Measurements from ENCODE around the gene TNFRSF14.

Gene TNFRSF14

DNA sequence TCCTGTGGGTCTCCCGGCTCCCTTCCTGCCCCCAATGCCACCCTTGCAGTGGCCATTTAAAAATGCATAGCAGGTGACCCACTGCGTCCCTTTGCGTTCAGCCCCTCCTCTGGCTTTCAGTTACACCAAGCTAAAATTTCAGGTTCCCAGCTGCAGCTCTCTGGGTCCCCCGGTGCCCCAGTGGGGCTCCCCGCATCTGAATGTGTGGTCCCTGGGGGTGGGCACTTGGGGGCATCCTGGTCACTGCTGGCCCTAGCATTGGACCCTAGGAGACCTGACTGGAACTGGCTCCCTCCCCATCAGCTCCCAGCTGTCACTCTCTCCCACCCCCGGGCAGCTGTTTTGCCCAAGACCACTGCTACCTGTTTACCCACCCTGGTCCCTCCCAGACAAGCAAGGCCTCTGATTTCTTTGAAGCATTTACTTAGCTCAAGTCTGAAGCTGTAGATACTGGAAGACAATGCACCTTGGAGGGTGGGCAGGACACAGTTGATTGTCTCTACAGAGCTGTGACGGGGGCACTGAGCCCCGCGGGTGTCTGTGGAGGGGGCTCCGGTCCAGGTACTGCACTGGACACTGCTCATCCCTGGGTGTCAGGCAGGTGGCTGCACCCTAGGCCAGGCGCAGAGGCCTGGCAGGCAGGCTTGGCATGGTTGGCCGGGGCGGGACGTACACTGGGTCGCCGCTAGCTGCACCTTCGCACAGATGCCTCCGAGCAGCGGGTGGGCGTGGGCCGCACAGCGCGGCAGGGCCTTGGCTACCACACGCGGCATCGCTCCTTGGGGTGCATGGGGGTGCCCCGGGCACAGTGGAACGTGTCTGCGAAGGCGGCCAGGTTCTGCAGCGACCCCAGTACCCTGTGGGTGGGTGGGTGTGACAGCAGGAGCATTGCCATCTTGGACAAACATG lies 34.3 kb downstream of the TNFRSF14 start:
- DNase-seq, result no peak

DNA sequence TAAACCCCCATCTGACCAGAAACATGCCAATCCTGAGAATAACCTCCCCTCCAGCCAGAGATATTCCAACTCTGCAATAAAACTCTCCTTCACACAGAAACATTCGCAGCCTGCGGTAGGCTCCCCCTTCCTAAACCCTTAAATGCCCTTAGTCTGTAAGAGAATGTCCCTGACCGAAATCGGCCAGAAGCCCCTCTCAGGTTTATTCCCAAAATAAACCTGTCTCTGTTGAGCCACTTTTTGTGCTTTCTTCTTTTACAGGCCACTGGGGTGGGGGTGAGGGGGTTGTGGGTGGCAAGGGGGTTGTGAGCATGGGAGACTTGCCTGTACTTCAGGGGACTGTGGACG lies 35.0 kb downstream of the TNFRSF14 start:
- DNase-seq, result no peak

DNA sequence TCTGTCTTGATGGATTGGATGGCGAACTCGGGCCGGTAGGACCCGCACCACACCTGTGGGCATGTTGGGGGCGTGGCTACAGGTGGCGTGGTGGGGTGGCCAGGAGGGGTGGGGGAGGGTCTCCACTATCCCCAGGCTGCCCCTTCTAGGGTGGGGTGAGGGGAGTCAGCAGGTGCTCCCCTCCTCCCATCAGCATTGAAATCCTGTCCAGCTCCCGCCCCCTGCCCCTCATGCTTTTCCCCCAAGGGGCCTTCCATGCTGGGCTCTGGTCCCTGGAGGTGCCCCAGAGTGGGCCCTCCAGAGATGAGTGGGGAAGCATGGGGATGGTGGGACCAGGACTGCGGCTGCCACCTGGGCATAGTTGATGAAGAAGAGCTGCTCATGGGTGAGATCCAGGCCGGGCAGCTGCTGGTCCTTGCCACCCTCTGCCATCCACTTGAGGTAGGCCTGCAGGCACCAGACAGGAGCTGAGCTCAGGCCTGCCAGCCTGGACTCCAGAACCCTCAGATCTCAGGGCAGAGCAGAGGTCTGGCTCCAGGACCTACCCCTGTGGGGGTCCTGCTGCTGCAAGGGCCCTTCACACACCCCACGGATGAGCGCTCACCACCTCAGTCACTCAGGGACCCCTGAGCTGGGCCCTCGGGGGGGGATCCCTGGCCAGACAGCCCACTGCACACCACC lies 35.5 kb downstream of the TNFRSF14 start:
- no peak for DNase-seq

DNA sequence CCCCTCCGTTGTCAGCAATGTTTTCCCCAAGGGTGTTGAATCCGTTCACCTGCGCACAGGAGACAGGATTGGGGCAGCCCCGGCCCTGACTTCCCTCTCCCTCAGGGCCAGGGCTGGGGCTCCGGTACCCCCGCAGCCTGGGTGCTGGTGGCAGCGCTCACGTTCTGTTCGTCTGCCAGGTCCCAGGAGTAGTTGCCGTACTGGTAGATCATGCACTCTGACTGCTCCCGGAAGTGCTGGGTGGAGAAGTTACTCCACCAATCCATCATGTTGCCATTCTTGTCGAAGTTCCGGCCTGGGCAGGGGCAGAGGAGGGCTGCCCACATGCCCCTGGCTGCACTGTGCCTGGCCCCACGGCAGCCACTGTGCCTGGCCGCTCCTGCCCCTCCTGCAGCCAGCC lies 36.5 kb downstream of the TNFRSF14 start:
- DNase-seq, result no peak

DNA sequence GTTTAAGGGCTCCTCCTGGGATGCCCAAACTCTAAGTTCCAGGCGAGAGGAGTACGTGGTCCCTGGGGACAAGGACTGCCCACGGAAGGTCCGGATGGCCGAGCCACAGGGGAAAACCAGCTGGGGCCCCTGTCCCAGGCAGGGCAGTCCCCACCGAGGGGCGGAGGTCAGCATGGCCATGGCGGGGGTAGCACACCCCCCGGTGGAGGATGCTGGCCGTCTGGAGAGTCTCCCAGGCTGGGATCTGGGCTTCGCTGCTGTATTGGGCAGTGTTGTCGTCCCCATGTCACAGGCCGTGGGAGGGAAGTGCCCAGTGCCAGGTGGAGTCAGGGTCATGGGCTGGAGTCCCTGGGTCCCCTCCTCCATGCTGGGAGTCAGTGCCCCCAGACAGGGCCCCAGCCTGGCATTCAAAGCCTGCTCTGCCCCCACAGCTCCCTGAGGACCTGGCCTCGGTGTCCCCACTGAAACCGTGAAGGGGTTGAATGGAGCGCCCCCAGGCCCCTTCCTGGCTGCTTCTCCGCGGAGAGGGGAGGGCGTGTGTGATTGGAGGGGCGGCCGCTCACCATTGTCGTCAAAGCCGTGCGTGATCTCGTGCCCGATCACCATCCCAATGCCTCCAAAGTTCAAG lies 37.2 kb downstream of the TNFRSF14 start:
- DNase-seq, result no peak

DNA sequence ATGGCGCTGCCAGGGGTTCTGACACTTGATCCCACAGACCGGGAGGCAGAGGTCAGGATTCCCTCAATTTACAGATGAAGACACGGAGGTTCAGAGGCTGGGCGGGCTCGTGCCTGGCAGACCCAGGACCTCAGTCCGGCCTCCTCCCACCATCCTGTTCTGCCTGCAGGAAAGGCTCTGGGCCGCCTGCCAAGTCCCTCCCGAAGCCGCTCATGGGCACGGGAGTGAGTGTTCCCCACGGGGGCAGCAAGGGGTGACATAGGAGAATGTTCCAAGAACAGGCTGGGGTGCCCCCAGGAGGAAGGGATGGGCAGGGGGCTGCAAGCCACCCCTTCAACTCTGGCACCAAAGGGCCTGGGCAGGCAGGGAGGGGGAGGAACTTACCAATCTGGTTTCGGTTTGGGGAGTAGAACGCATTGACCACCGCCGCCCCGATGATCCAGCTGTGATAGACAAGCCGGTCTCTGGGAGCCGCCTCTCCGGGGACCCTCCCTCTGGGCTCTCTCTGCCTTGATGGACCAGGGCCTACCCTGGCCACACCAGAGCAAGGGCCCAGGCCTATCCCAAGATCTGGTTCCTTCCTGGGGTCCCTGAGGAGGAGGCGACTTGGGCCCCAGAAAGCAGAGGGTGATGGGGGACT lies 38.0 kb downstream of the TNFRSF14 start:
- DNase-seq, result no peak

DNA sequence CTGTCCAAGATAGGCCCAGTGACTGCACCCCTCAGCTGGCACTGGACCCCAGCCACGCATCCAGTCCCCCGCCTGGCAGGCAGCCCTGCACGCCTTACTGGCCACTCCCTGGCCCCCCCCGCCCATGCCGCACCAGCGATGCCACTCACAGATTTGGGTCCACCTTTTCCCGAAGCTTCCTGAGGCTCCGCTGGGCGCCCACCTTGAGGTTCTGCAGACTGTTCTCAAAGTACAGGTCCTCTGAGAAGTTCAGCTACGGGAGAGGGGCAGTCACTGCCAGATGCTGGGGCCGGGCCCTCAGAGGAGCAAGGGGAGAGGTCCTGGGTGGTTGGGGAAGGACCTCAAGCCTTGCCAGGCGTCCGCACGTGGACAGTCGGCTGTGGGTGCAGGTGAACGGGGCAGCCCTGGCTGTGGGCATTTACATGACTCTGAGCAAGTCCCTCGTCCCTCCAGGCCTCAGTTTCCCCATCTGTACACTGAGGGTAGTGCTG lies 38.5 kb downstream of the TNFRSF14 start:
- DNase-seq, result no peak

DNA sequence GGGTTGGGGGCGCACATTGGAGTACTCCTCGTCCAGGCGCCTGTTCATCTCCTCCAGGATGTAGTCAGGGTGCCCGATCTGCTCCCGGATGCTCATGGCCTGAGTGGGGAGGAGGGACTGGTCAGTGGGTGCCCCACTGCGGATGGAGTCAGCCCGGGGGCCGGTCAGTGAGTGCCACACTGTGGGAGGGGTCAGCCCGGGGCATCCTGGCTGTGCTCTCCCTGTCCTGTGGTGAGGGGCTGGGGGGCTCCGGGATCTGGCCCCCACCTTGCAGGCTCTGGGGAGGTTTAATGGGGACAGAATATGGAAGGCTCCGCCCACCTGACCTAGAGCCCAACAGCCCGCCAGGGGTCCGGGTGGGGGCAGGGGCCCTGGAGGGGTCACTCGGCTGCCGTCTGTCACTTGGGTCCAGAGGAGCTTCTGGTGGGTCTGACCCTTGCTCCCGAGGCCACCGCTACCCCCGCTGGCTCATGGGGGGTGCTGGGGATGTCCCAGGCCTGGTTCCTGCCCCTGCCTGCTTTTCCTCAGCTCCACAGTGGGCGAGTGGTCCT lies 39.2 kb downstream of the TNFRSF14 start:
- DNase-seq, result no peak

DNA sequence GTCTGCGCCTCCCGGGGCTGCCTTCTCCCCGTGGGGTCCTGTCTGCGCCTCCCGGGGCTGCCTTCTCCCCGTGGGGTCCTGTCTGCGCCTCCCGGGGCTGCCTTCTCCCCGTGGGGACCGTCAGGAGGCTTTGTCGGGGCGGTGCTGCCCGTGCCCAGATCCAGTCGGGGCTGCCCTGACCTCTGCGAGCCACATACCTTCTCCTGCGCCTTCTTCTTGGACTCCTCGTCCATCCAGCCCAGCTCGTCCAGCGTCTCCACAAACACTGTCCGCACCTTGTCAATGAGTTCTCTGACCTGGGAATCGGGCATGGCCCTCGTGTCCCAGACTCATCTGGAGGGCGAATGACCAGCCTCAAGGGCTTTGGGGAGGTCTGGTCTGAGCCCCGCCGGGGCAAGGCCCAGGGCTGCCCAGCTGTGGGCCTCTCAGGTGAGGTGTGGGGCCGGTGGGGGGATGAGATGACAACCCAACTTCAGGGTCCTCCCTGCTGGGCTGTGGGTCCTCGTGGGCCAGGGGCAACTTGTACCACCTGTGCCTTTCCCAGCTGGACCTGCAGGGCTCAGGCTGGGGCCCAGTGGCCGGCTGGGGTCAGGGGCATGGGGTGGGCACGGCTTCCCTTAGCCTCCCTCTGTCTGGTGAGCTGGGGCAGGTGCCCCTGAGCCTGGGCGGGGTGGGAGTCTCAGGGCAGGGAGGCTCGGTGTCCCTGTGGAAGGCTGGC lies 39.8 kb downstream of the TNFRSF14 start:
- DNase-seq, result no peak

DNA sequence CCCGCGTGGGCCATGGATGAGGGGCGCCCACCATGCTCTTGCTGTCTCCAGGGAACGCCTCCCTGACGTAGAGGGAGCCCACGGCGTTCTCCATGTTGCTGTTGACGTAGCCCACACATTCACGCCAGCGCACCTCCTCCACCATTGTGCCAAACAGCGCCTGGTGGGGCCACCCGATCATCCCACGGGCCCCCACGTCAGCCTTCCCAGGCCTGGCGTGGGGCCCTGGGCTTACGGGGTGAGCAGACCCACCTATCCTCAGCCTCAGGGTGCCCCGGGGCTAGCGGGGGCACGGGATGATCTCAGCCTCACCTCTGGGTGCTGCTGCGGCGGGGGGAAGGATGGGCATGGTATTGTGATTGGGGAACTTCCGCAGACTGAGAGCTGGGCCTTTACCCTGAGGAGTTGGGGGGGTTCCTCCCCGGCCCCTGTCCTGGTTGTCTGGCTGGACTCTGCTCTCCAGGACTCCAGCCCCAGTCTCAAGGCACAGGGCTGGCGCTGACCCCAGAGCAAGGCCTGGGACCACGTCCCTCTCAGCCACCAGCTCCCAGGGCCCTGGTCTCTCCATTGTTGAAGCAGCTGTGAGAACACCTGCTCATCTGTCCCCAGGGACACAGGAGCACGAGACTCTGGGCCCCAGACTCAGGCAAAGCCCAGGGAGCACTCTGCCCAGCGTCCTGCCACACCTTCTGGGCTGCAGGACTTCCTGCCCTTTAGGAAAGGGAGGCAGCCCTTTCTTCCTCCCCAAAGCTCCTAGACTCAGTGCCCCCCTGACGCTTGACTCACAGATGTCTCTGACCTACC lies 40.6 kb downstream of the TNFRSF14 start:
- no peak for DNase-seq

DNA sequence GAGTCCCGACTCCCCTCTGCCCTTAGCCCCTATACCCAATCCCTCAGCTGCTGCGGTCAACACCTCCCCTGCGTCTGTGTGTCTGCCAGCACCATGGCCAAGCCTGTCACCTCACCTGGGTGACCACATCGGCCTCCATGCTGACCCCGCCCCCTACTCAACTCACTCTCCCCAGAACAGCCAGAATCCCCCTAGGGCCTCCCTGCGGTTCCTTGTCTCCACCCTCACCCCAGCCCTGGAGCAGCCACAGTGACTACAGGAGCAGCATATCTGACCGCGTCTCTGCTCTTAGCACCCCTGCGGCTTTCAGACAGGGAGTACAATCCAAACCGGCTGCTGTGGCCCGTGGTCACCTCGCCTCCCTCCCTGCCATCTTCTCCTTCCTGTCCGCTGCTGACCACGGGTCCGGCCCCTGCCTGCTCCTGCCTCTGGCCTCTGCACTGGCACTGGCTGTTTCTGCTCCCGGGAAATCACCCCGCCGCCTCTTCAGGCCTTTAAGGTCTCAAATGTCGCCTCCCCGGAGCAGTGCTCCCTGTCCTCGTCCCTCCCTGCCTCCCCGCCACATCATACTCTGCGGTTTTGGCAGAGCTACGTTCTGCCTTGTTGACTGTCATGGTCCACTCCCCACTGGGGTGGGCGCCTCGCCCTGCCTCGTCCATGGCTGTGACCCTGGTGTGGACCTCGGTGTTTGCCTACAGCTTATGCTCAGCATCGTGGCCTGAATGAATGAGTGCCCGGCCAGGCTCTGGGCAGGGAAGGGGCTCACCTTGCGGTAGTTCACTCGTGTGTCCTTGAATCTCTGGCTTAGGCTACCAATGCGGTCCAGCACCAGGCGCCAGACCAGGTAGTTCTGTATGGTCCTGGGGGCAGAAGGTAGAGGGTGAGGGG lies 41.5 kb downstream of the TNFRSF14 start:
- DNase-seq, result no peak

DNA sequence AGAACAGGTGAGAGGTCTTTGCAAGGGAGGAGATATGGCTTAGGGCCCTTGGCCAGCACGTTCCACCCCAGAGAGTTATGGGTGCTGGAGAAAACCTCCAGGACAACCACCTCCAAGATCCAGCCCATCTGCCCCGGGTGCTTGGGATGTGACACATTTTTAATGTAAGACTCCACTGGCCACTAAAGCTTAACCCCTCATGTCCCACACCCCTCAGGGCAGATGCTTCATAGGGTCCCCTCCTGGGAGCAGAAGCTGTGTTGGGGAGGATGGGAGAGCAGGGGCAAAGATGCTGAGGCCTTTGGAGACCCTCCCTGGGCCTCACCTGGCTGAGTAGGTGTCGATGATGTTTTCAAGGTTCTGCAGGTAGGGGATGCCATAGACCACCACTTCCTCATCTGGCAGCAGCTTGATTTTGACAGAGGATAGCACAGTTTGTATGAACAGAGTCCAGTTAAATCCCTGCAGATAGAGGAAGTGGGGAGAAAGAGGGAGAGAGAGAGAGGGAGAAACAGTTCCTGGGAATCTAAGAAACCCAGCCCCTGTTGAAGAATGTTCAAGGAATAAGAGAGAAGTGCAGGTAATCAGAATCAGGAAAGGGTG lies 42.3 kb downstream of the TNFRSF14 start:
- DNase-seq, result no peak

DNA sequence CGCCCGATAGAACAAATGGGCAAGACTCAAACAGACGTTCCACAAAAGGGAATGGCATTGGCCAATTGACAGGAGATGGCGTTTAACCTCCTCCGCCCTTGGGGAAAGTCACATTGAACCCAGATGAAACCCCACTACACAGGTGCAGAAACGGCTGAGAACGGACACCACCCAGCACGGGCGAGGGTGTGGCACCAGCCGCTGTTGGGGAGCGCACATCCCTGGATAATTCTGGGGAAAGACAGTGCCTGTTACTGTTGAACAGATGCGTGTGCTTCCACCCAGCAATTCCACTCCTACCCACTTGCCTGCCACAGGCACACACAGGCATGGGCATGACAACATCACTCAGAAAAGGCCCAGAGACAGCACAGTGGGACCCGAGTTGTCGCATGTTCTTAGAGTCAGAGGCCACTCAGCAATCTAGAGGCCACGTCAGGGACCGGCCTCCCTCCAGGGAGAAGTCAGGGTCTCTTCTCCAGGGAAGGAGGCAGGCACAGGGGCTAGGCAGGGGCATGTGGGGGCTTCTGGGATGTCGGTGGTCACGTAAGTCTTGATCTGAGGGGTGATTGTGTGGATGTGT lies 45.6 kb downstream of the TNFRSF14 start:
- no peak for DNase-seq

DNA sequence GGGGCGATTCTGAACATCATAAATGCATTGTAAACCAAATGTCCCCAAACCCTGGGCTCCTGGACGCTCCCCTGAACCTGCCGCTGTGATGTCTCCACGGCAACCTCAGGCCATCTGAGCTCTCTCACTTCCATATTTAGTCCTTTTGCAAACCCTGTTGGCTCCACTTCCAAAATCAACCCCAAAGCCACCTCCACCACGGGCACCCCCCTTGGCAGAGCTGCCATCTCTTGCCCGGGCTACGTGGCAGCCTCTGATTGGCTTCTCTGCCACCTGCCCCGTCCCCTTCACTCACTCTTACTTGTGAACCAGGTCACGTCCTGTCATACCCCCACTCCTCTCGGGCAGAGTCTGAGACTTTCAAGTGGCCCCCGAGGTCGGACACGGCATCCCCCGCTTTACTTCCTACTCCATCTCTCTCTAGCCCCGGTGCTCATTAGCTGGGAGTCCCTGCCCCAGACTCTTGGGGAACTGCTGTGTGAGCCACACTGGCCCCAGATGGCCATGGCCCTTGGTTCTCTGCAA lies 46.2 kb downstream of the TNFRSF14 start:
- no peak for DNase-seq

DNA sequence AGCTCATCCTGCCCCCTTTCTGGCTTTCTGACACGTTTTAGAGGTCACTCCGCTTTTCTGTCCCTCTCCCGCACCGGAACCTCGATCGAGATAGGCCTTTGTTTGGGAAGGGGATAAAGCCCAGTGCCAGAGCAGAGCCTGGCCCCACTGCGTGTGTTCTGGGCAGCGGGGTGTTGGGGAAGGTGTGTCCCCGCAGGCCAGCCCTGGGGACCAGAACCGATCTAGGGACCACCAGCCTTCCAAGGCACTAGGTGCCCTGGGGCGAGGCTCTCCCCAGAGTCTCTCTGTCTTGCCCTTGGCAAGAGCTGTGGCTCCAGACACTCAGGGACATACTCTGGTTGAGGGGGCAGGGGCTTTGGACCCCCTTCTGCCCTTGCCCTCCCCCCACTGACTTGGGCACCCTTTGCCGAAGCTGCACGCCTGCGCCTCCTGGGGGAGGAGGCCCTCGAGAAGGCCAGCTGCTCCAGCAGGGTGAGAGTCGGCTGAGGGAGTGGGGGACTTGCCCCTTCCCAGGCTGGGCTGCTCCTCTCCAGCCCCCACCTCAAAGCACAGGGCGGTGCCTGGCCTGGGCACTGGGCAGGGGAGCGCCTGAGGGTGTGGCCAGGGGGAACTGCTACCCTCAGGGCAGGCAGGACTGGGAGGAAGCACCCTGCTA lies 46.8 kb downstream of the TNFRSF14 start:
- no peak for DNase-seq

DNA sequence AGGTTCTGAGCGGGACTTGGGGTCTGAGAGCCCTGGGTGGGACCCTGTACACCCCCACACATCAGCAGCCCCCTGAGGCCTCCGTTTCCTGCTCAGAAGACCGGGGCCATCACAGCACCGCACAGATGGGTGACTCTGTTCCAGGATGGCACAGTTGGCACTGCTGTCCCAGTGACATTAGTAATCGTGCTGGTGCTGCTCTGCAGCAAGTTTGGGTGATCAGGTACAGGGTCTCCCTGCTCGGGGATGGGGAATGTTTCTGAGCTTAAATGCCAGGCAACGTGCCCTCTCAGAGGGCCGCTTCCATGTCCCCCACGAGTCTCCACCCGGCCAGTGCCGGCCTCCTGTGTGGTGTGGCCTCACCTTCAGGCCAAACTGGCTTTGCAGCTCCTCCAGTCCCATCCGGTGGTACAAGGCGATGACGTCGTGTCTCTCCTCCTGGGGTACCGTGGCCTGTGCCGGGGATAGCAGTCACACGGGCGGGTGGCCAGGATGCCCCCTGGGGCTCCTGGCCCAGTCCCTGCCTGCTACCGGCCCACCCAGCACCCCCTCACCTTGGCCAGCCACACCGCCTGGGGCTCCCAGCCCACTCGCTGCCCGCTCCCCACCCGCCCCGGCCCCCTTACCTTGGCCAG lies 47.5 kb downstream of the TNFRSF14 start:
- DNase-seq, result no peak

DNA sequence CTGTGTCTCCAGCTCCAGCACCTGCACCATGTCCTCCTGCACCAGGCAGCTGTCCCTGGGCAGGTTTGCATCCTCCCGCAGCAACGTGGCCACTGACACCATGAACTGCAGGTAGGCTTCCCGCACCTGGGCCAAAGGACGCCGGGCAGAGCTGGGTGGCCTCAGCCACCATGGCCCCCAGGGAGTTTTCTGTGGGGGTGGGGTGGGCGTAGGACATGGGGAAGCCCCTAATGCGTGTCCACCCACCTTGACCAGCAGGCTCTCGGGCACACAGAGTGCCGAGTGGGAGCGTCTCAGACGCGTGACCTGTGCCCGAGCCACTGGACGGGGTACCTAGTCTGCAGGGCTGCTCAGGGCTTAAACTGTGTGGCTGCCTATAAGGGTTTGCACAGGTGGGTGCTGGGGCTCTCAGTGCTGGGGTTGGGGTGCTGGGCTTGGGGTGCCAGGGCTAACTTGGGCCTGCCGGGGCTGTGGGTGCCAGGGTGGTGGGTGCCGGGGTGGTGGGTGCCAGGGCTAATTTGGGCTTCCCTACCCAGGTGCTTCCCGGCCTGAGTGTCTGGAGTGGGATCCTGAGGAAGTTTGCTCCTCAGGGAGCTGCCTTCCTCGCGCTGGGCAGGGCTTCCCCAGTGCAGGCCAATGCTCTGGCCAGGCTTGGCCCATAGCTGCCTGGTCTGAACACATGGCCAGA lies 48.1 kb downstream of the TNFRSF14 start:
- DNase-seq, result no peak
